ENCODE measurements around the gene OR10A4.

- TF ChIP-seq, protein P1, sequence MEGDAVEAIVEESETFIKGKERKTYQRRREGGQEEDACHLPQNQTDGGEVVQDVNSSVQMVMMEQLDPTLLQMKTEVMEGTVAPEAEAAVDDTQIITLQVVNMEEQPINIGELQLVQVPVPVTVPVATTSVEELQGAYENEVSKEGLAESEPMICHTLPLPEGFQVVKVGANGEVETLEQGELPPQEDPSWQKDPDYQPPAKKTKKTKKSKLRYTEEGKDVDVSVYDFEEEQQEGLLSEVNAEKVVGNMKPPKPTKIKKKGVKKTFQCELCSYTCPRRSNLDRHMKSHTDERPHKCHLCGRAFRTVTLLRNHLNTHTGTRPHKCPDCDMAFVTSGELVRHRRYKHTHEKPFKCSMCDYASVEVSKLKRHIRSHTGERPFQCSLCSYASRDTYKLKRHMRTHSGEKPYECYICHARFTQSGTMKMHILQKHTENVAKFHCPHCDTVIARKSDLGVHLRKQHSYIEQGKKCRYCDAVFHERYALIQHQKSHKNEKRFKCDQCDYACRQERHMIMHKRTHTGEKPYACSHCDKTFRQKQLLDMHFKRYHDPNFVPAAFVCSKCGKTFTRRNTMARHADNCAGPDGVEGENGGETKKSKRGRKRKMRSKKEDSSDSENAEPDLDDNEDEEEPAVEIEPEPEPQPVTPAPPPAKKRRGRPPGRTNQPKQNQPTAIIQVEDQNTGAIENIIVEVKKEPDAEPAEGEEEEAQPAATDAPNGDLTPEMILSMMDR (IDR thresholded peaks at IDR 0.05), result no peak
- no peak for TF ChIP-seq POLR2AphosphoS5 (IDR thresholded peaks at IDR 0.05)
Measured at GRCh38 chr11:6841694-6842093, 34.7 kb upstream of the OR10A4 start.
